HepG2 (cell line): ENCODE data around the gene FBLN5. TPM values are rescaled to one million over a fixed set of nuclear protein-coding genes. Genes with fewer than 3 reads are reported as not detected.

ENCODE experiments used
- ATAC-seq: fragments of 200-7000 bp; cut with Tn5 transposase; 3 replicates; pipeline ENCODE4 v1.9.1; 2020; ENCODE audit warnings: mild to moderate bottlenecking, moderate library complexity
- BruUV-seq: library from RNA; stranded (reverse); fragments of 400-500 nt; replicated peaks from 2 replicates; lab custom pipeline; 2021; lab: Mats Ljungman, UMichigan
- CTCF ChIA-PET: fragments of 300-600 bp; formaldehyde crosslinking; extraction: SDS; loops from one replicate; lab custom pipeline; 2021; ENCODE audit warnings: low total read pairs, inconsistent platforms, low intra/inter-chr PET ratio; lab: Yijun Ruan, JAX
- POLR2A ChIA-PET: fragments of 350-600 bp; sonication (Branson Sonifier 250); formaldehyde crosslinking; loops from one replicate; lab custom pipeline; 2020; ENCODE audit warnings: antibody characterized with exemption, inconsistent platforms; lab: Yijun Ruan, JAX
- DNase-seq: peaks from one replicate; pipeline ENCODE4 v3.0.0-alpha.2; 2015; ENCODE audit warnings: low spot score
- FAIRE-seq: peaks from 3 replicates; lab custom pipeline; 2011; peaks lifted over from hg19 to GRCh38; lab: Jason Lieb, UNC
- H2AFZ ChIP-seq: one replicate; pipeline ENCODE4 v1.6.1; 2011; ENCODE audit warnings: low read length, inconsistent platforms
- H3K27ac ChIP-seq: fragments of 300-600 bp; 3 replicates; pipeline ENCODE4 v1.8.0; 2011; ENCODE audit warnings: mixed run types, mild to moderate bottlenecking, mixed read lengths, low read length, inconsistent platforms; ENCODE audit not compliant: insufficient read depth; ENCODE audit errors: extremely low read length
- H3K27me3 ChIP-seq, 2 experiments: fragments of 200-600 bp in 1 of 2; 2 replicates in 1 of 2; 3 replicates in 1 of 2; pipeline versions ENCODE4 v1.6.0 to v1.8.0; 2011; ENCODE audit warnings: low read length in 2 of 2, mild to moderate bottlenecking in 2 of 2, moderate library complexity in 2 of 2, inconsistent platforms in 1 of 2; ENCODE audit not compliant: insufficient read depth in 2 of 2, control insufficient read depth in 1 of 2
- H3K36me3 ChIP-seq, 2 experiments: fragments of 200-600 bp in 1 of 2; replicated peaks in 1 of 2; 2 replicates in 1 of 2; 3 replicates in 1 of 2; pipeline versions ENCODE4 v1.5.1 to v1.8.0; 2011; ENCODE audit warnings: low read length in 2 of 2, inconsistent platforms in 1 of 2; ENCODE audit not compliant: insufficient read depth in 2 of 2, control insufficient read depth in 1 of 2
- H3K4me1 ChIP-seq: 2 replicates; pipeline ENCODE4 v1.5.1; 2012; ENCODE audit warnings: low read length, inconsistent platforms; ENCODE audit not compliant: insufficient read depth
- H3K4me2 ChIP-seq: 2 replicates; pipeline ENCODE4 v1.6.0; 2011; ENCODE audit warnings: low read depth, low read length, inconsistent platforms
- H3K4me3 ChIP-seq, 3 experiments: fragments of 200-600 bp in 1 of 3; sonication (generic), shearing (Covaris generic) in 1 of 3; replicated peaks in 1 of 3; 2 replicates each; pipeline ENCODE4 v1.5.1; 2011 to 2016; ENCODE audit warnings: low read length in 3 of 3, inconsistent platforms in 2 of 3, low read depth in 2 of 3, mild to moderate bottlenecking in 2 of 3, control low read depth in 1 of 3, mixed read lengths in 1 of 3; ENCODE audit not compliant: insufficient read depth in 1 of 3
- H3K79me2 ChIP-seq: one replicate; pipeline ENCODE4 v1.6.1; 2011; ENCODE audit warnings: low read length, inconsistent platforms; ENCODE audit not compliant: insufficient read depth
- H3K9ac ChIP-seq: 2 replicates; pipeline ENCODE4 v1.6.0; 2011; ENCODE audit warnings: mild to moderate bottlenecking, low read depth, low read length, inconsistent platforms; ENCODE audit not compliant: insufficient read depth
- H3K9me3 ChIP-seq: 2 replicates; pipeline ENCODE4 v1.5.1; 2012; ENCODE audit warnings: mild to moderate bottlenecking, low read length
- H4K20me1 ChIP-seq: 2 replicates; pipeline ENCODE4 v1.6.0; 2011; ENCODE audit warnings: inconsistent platforms, mild to moderate bottlenecking, low read length, moderate library complexity; ENCODE audit not compliant: insufficient read depth
- FOXO1 ChIP-seq: sonication (generic); formaldehyde crosslinking; IDR thresholded peaks from 2 replicates; pipeline ENCODE4 v1.4.0; 2020; ENCODE audit warnings: missing genetic modification reagents
- SETDB1 ChIP-seq: sonication (generic); formaldehyde crosslinking; IDR thresholded peaks from 2 replicates; pipeline ENCODE4 v1.5.1; 2020; ENCODE audit warnings: missing genetic modification reagents, mild to moderate bottlenecking, borderline replicate concordance
- XRCC5 ChIP-seq: fragments of 200-400 bp; formaldehyde crosslinking; optimal IDR thresholded peaks from 2 replicates; pipeline ENCODE3; 2017; ENCODE audit warnings: mild to moderate bottlenecking, low read length
- YEATS2 ChIP-seq: sonication (generic); formaldehyde crosslinking; IDR thresholded peaks from 2 replicates; pipeline ENCODE4 v1.4.0; 2020; ENCODE audit warnings: missing genetic modification reagents, borderline replicate concordance
- ZNF451 ChIP-seq: sonication (generic); formaldehyde crosslinking; IDR thresholded peaks from 2 replicates; pipeline ENCODE4 v1.5.0; 2020; ENCODE audit warnings: mild to moderate bottlenecking, missing genetic modification reagents
- ZNF660 ChIP-seq: sonication (generic); formaldehyde crosslinking; IDR thresholded peaks from 2 replicates; pipeline ENCODE4 v1.5.1; 2020; ENCODE audit warnings: mild to moderate bottlenecking, low read depth, missing genetic modification reagents, borderline replicate concordance
- WGBS: methylation state at CpG from one replicate; pipeline ENCODE4 v1.1.6; 2017; ENCODE audit warnings: low lambda C conversion rate; 5-methylcytosine and 5-hydroxymethylcytosine counted together
- in situ Hi-C: cut with HindIII; loops from 2 replicates; pipeline ENCODE4 v1.10.0; 2017; ENCODE audit warnings: low pct_unique_long_range_greater_than_20kb; ENCODE audit not compliant: extremely low pct_ligation_motif_present
- intact Hi-C: fragments of 100-400 bp; cut with micrococcal nuclease; formaldehyde crosslinking; loops from one replicate; pipeline ENCODE4 v1.10.0; 2022; ENCODE audit not compliant: unreplicated experiment
- polyA plus RNA-seq, 8 experiments: library from polyadenylated mRNA; depleted of rRNA in 3 of 8; stranded (reverse) in 7 of 8; unstranded in 1 of 8; fragments of >200 nt; fragmentation: Illumina TruSeq in 4 of 8; extraction: Trizol in 4 of 8; gene quantifications; 2 replicates each; pipeline versions ENCODE4 v1.2.1 to v1.2.3, GENCODE V29; 2011 to 2016; ENCODE audit warnings: low read depth in 4 of 8, missing spikeins in 1 of 8, mixed read lengths in 1 of 8; ENCODE audit not compliant: insufficient read depth in 1 of 8
- total RNA-seq, 5 experiments: library from RNA; depleted of rRNA; stranded (reverse); fragments of >200 nt; fragmentation: Illumina TruSeq; extraction: Trizol; gene quantifications; 2 replicates each; pipeline ENCODE4 v1.2.3, GENCODE V29; 2016; ENCODE audit warnings: low read depth in 1 of 5
- TF ChIP-seq, protein P1 (sequence below): sonication (generic); formaldehyde crosslinking; IDR thresholded peaks from 2 replicates; pipeline ENCODE4 v1.9.0; 2022; ENCODE audit warnings: low read depth, missing genetic modification reagents

The FBLN5 gene
- total and polyA plus RNA-seq, 2 of the 13 experiments (the other 11 are each of a cell fraction or from before 2014, with no cell fraction given): 0.38 to 0.77 TPM

DNA sequence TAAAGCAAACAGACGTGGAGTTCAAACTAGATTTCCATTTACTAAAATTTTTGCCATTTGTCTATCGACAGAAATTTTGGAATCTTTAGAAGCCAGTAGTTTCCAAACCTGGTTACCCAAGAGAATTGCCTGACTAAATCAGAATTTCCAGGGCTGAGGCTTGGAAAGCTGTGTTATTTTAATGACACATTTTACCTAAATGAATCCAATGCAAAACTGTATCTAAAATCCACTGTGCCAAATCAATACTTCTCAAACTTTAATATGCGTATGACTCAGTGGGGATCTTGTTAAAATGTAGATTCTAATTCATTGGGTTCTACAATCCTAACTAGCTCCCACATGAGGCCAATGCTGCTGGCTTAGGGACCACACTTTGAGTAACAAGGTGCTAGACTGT is 45.2 kb downstream of the FBLN5 start (continued):
- TF ChIP-seq, protein P1, sequence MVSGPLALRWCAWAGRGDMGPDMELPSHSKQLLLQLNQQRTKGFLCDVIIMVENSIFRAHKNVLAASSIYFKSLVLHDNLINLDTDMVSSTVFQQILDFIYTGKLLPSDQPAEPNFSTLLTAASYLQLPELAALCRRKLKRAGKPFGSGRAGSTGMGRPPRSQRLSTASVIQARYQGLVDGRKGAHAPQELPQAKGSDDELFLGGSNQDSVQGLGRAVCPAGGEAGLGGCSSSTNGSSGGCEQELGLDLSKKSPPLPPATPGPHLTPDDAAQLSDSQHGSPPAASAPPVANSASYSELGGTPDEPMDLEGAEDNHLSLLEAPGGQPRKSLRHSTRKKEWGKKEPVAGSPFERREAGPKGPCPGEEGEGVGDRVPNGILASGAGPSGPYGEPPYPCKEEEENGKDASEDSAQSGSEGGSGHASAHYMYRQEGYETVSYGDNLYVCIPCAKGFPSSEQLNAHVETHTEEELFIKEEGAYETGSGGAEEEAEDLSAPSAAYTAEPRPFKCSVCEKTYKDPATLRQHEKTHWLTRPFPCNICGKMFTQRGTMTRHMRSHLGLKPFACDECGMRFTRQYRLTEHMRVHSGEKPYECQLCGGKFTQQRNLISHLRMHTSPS: no peak
- TF ChIP-seq SETDB1 (CRISPR knock-in tag) (no peak), FOXO1 (CRISPR knock-in tag) (no peak)

DNA sequence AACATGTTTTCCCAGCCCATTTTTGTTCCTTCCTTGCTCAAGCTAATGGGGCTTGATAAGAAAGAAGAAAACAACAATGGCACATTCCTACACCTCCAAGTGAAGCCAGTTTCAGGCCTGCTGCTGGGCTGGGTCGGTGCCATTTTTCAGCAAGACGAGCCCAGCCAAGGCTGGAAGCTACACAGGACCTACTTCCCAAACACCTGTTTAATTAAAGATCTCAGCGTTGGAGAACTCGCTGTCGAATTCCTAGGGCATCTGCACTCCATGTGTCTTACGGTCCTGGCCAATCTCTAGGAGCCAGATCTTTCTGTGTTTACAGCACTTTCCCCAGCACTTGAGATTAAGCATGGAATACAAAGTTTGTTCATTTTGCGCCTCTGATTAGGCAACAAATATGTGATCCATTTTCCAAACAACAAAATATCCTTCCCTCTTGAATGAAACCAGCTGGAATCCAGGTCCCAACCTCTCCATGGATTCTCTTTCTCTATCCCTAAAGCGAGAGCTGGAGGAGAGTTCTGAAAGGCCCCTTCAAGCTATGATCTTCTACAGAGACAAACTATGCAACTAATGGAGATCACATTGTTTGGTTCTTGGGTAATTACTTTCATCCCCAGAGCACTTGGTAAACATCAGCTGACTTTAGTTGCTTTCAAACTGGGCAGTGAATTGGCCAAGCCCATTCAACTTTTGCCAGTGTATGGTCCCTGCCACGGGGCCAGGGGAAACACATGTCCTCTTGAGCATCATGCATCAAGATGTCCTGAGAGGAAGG is 45.9 kb downstream of the FBLN5 start:
- Histone ChIP-seq H4K20me1 (no peaks in the 10 kb centered on the region), H3K4me3 (no peak overlapping the region), H3K79me2 (no peaks in the 10 kb centered on the region), H3K27ac (no peak overlapping the region), H3K9ac (no peak overlapping the region), H3K36me3 (no peaks in the 10 kb centered on the region), H2AFZ (no peak overlapping the region), H3K9me3 (no peaks in the 10 kb centered on the region), H3K4me2 (no peak overlapping the region), H3K4me1 (peaks cover 46% of the 10 kb centered on the region), H3K27me3 (no peaks in the 10 kb centered on the region; a peak in 1 of 5 replicates)
- FAIRE-seq (no peak), DNase-seq (no peak), ATAC-seq (no peak)
- TF ChIP-seq YEATS2 (CRISPR knock-in tag): no peak
- TF ChIP-seq XRCC5: no peak
- TF ChIP-seq ZNF451: no peak
- TF ChIP-seq ZNF660 (CRISPR knock-in tag): no peak
- WGBS: 73% methylated on average over 9 of the region's 9 CpGs
- CTCF ChIA-PET: no interaction called here
- intact Hi-C loops: no loop called here
- in situ Hi-C loops: loop anchor here (25.0 kb wide), 1 partner anchor 239 kb away; no protein-coding TSS in a partner anchor
- POLR2A ChIA-PET: no interaction called here
- BruUV-seq: no TSS peak
